ENCODE data around the gene EHMT1.
"Not testable (repeated sequence)": the region's sequence is repeated elsewhere in the genome, so short reads cannot be mapped to it uniquely, and the experiment has no call there.

The EHMT1 gene

DNA sequence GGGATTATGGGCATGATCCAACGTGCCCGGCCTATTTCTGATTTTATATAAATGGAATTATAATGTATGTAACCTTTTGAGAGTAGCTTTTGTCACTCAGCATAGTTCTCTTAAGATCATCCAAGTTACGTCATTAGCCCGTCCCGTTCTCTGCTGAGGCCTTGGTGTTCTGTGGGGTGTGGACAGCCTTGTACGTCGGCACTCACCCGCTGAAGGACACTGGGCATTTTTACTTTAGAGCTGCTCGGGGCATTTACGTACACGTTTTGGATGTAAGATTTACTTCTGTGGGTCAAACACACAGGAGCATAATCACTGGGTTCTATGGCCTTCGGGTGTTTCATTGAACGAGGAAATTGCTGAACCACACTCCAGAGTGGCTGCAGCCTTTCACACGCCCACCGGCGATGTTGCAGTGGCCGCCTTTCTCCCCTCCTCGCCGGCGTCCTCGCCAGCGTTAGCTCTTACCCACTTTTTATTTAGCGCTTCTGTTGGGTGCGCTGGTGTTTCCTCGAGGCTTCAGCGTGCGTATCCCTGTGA is 101.8 kb downstream of the EHMT1 start:
- DNase-seq (ENCODE audit: low read depth), result no peak

DNA sequence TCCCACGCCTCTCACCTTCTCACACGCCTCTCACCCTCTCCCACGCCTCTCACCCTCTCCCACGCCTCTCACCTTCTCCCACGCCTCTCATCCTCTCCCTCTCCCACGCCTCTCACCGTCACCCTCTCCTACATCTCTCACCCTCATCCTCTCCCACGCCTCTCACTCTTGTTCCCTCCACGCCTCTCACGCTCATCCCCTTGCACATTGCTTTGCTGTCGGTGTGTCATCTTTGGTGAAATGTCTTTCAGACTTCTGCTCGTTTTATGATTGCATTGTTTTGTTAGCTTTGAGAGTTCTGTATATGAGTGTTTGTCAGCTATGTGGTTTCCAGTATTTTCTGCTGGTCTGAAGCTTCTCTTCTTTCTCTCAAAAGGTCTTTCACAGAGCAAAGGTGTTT is 102.7 kb downstream of the EHMT1 start:
- DNase-seq (ENCODE audit: low read depth), result no peak

DNA sequence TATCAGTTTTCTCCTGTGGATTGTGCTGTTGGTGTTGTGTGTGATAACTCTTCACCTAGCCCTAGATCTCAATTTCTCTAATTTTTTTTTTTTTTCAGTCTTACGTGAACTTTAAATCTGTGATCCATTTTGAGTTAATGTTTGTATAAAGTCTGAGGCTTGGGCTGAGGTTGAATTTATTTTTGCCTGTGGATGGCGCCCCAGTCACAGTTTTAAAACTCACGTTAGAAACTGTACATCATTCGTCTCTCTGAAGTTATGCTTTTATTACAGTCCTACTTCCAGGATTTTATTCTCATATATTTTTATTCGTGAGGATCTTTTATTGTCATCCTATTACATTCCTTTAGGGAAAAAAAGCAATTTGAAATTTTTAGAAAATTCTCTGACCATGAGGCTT is 103.1 kb downstream of the EHMT1 start:
- no peak for DNase-seq (ENCODE audit: low read depth)

DNA sequence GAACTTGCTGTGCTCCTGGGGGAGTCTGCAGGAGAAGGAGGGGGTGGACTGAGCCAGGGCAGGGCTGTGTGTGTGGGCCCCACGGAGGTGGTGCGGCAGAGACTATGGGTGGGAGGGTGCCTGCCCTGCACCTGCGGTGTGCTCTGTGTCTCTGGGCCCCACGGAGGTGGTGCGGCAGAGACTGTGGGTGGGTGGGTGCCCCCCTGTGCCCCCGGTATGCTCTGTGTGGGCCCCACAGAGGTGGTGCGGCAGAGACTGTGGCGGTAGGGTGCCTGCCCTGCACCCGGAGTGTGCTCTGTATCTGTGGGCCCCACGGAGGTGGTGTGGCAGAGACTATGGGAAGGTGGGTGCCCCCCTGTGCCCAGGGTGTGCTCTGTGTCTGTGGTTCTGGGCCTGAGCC is 103.7 kb downstream of the EHMT1 start:
- DNase-seq (ENCODE audit: low read depth), result no peak

DNA sequence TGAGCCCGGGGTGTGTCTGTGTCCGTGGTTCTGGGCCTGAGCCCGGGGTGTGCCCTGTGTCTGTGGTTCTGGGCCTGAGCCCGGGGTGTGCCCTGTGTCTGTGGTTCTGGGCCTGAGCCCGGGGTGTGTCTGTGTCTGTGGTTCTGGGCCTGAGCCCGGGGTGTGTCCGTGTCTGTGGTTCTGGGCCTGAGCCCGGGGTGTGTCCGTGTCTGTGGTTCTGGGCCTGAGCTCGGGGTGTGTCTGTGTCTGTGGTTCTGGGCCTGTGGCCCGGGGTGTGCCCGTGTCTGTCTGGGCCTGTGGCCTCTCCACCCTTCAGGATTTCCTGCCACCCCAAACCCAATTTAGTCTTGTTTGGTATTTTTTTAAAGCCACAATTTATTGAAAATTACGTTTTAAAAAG is 104.6 kb downstream of the EHMT1 start:
- not testable (repeated sequence) for DNase-seq (ENCODE audit: low read depth)

DNA sequence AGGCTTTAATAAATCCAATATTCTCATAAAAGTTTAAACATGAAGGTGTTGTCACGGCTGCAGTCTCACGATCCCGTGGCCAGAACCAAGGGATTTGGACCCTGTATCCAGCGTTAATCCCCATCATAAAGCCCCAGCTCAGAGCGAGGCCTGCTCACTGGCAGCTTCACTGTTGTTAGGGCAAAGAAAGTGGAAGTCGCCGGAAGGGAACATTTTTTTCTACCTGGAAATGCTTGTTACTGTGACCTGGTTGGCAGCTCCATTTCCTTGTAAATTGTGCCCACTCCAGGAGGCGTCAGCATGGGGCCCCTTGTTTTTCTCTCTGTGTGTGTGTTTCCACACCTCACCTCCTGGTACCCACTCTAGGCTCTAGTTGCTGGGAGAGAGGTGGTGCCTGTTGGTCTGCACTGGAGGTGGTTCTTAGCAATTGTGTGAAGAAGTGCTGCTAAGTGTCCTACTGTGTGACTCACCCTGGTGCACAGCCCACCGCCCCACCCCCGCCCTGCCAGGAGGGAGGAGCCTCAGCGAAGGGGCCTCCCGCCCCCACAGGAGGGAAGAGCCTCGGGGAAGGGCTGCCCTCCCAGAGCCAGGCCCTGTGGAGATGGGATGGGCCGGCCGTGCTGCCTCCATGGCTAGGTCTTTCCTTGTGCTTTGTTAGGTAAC is 105.1 kb downstream of the EHMT1 start:
- no peak for DNase-seq (ENCODE audit: low read depth)

DNA sequence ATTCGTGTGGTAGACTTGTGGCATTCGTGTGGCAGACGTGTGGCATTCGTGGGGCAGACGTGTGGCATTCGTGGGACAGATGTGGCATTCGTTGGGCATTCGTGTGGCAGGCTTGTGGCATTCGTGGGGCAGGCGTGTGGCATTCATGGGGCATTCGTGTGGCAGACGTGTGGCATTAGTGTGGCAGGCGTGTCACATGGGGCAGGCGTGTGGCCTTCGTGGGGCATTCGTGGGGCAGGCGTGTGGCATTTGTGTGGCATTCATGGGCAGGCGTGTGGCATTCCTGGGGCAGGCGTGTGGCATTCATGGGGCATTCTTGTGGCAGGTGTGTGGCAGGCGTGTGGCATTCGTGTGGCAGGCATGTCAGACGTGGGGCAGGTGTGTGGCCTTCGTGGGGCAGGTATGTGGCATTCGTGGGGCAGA is 106.0 kb downstream of the EHMT1 start:
- no peak for DNase-seq (ENCODE audit: low read depth)

DNA sequence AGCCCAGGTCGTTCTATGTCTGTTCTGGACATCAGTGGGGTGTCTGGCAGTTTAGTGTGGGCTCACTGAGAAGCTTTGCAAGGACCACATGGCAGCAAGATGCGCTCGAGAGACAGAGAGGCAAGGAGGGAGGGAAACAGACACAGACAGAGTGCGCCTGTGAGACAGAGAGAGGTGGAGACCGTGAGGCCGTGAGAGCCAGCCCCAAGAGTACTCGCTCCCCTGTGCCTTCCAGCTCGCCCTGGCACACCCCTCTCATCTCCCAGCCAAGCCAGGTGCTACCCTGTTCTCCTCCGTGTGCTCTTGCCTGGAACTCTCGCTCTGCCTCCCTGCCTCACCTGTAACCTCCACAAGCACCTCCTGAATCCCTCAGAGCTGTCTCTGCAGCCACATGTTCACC is 106.8 kb downstream of the EHMT1 start:
- DNase-seq (ENCODE audit: low read depth), result no peak

DNA sequence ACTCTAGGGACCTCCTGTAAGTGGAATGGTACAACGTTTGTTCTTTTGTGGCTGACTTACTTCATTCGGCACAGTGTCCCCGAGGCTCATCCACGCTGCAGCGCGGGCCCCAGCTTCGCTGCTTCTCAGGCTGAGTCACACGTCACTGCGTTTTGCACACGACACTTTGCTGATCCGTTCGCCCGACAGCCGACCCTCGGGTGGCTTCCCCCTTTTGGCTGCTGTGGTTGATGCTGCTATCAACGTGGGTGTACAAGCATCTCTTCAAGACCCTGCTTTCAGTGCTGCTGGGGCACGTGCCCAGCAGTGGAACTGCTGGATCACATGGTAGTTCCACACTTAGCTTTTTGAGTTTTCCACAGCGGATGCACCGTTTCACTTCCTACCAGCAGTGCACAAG is 107.5 kb downstream of the EHMT1 start:
- not testable (repeated sequence) for DNase-seq (ENCODE audit: low read depth)

DNA sequence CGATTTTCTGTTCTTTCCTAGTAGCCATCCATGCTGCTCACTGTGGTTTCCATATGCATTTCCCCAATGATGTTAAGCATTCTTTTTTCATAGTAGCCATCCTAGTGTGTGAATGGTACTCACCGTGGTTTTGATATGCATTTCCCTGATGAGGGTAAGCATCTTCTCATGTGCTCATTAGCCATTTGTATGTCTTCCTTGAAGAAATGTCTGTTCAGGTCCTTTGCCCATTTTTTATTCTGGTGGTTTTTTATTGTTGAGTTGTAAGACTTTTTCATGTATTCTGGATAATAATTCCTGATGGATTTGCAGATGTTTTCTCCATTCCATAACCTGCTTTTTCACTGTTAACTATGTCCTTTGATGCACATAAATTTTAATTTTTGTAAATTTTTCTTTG is 108.0 kb downstream of the EHMT1 start:
- no peak for DNase-seq (ENCODE audit: low read depth)

DNA sequence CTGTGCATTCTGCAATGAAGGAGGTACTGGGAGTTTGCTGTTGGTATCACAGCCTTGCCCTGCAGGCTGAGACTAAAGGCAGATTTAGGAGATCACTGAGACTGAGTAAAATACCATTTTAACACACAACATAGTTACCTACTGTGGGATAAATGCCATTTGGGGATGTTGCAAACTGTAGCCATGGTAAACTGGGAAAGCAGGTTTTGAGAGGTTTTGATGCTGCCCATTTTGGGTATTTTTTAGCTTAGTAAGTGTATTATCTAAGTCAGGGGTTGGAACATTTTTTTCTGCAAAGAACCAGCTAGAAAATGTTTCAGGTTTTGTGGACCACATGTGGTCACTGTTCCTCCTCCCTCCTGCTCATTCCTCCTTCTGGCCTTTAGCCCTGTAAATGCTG is 108.9 kb downstream of the EHMT1 start:
- no peak for DNase-seq (ENCODE audit: low read depth)

DNA sequence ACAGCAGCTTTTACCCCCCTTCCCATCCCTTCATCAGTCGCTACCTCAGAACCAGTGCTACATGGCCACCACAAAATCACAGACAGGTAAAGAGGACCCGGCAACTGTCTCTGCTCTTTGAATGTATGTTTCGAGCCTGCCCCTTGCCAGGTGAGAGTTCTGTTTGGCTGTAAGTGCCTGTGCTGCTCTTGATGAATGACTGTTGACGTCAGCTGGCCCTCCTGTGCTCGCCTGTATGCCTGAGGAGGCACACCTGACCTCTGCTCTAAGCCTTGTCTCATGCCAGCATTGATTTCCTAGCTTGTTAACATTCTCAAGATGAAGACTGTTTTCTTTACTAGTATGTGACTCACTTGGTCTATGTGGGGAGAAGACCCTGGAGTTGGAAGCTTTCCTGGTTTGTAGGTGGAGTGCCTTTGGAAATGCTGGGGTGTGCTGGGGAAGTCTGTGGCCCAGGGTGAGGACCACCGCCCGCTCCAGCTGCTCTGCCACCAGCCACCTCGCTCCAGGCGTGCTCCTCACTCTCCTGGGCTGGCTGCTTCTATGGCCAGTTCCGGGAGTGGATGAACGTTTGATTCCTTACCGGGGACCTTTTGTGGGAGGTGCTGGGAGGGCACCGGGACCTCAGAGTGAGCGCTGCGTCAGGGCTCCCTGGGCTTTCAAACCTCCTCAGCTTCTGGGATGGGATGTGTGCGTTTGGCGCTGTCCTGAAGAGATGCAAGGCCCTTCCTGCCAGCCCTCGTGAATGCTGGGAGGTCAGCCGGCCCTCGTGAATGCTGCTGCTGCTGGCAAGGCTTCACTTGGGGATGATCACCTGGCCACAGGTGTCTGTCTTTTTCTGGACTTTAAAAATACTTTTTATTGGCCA is 109.9 kb downstream of the EHMT1 start:
- no peak for DNase-seq (ENCODE audit: low read depth)

DNA sequence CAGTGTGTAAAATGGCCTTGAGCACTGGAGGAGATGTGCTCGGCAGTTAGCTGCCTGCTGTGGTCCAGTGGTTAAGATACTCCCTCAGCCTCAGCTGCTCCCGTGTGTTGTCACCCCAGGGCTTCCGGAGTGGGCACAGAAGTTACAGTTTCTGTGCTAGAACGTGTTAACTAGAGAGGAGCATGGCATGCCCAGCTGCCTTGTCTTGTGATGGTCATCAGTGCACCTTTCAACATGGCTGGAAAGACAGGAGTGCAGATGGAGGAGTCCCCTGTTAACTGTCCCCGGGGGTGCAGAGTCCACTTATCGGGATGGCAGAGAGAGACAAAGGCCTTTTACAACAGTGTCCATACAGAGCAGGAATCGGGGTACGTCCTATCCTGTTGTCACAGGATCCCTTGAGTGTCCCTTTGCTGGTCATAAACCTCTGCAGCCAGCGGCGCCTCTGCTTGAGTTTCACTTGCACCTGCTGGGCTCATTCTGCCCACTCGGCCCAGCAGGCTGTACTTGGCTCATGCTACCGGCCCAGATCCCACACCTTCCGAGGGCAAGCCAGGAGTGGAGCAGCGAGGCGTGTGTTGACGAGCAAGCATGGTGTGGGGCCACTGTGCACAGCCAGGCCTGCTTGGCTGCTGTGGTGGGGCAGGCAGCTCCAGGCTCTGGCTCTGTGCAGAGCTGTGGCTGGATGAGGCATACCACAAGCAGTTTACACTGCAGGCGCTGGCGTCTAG is 112.6 kb downstream of the EHMT1 start:
- no peak for DNase-seq (ENCODE audit: low read depth)

DNA sequence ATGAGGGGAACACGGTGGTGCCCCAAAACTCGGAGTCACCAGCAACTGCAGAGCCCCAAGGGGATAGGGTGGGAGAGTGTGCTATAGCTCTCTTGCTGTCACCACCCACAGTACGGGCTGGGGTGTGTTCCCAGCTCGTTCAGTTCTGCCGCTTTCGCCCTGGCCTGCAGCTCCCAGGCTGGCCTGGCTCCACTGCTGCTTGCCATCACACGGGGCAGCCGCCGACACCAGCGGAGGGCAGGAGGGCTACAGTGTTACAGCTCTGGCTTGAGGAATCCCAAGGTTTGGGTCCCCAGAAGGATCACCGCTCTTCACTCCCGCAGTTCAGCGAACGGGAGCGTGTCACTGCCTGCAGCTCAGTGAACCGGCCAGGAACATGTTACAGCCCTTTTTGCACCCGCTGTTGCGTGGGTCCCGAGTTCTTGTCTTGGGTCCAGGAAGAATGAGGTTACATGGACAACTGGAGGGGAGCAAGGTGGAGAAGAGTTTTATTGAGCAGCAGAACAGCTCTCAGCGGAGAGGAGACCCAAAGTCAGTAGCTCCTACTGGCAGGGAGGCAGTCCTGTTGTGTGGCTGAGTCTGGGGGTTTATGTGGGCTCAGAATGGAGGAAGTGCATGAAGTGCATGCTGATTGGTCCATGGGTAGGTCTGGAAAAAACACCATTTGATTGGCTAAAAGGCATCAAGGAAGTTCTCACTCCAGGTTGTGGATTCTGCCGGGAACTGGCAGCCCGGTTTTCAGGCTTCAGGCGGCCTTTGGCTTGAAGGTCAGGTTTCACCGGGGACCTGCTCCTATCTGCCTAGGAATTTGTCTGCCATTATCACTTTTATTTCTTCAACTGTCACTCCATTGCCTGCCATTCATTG is 113.4 kb downstream of the EHMT1 start:
- no peak for DNase-seq (ENCODE audit: low read depth)

DNA sequence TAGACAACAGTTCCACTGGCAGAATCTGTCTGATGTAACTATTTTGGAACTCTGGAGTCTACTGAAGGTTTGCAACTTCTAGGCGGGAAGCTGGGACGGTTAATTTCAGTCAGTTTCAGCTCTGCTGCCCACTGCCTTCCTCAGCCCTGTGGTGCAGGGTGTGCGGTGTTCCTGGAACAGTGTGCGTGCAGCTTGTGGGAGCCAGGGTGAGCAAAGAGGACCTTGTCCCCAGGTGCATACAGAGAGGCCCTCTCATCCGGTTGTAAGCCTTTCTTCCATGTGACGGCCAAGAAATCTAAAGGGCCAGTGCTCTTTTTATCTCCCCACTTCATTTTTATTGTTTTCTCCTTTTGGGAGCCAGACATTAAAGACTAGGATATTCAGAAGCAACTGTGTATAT is 114.6 kb downstream of the EHMT1 start:
- no peak for DNase-seq (ENCODE audit: low read depth)

DNA sequence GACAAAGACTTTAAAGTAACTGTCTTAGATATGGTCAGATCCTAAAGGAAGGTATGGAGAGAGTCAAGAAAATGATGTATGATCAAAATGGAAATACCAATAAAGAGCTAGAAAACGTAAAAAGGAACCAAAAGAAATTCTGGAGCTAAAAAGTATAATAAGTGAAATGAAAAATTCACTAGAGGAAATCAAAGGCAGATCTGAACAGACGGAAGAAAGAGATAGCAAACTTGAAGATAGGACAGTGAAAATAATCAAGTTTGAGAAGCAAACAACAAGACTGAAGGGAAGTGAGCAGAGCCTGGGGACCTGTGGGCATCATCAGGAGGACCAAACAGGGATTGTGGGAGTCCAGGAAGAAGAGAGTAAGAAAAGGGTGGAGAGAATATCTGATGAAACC is 115.4 kb downstream of the EHMT1 start:
- no peak for DNase-seq (ENCODE audit: low read depth)

DNA sequence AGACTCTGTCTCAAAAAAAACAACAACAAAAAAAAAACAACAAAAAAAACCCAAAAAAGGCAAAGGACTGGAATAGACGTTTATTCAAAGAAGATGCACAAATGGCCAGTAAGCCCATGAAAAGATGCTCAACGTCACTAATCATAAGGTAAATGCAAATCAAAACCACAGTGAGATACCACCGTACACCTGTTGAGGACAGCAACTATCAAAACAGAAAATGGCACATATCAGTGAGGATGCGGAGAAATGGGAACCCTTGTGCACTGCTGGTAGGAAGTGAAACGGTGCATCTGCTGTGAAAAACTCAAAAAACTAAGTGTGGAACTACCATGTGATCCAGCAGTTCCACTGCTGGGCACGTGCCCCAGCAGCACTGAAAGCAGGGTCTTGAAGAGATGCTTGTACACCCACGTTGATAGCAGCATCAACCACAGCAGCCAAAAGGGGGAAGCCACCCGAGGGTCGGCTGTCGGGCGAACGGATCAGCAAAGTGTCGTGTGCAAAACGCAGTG is 119.4 kb downstream of the EHMT1 start:
- not testable (repeated sequence) for DNase-seq (ENCODE audit: low read depth)

DNA sequence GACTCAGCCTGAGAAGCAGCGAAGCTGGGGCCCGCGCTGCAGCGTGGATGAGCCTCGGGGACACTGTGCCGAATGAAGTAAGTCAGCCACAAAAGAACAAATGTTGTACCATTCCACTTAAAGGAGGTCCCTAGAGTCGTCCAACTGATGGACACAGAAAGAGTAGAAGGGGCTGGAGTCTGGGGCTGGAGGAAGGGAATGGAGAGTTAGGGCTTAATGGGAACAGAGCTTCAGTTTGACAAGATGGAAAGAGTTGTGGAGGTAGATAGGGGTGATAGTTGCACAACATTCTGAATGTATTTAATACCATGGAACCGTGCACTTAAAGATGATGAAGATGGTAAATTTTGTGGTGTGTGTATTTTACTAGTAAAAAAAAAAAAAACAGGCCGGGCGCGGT is 119.9 kb downstream of the EHMT1 start:
- DNase-seq (ENCODE audit: low read depth), result no peak

DNA sequence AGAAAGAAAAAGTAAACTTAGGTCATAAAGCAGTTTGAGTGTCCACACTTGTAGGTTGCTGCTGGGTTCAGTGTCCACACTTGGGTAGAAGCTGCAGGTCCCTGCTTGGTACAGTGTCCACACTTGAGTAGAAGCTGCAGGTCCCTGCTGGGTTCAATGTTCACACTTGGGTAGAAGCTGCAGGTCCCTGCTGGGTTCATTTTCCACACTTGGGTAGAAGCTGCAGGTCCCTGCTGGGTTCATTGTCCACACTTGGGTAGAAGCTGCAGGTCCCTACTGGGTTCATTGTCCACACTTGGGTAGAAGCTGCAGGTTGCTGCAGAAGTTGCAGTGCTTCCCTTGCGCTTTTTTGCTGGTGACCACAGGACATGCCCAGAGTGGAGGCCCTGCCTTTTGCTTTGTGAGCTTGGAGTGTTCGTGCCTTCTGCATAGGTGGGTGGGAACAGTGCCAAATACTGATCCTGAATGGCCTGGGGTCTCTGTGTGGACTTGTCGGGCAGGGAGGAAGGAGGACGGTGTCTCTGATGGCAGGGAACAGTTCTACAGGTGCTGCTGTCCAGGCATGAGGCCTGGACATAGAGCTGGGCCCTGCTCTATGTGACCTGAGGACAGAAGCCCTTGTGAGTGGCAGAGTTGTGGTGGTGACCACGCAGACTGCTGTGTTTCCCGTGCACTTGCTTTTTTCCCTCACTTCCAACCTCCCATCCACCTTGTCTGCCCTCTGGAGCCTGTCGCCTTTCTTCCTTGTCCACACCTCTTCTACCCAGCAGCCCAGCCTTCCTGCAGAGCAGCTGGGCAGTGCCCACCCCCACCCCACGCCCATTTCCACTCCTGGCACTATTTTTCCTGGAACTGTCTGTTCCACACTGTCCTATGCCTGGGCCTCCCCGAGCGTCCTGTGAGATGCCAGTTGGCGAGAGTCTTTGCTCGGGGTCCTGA is 120.8 kb downstream of the EHMT1 start:
- no peak for DNase-seq (ENCODE audit: low read depth)

DNA sequence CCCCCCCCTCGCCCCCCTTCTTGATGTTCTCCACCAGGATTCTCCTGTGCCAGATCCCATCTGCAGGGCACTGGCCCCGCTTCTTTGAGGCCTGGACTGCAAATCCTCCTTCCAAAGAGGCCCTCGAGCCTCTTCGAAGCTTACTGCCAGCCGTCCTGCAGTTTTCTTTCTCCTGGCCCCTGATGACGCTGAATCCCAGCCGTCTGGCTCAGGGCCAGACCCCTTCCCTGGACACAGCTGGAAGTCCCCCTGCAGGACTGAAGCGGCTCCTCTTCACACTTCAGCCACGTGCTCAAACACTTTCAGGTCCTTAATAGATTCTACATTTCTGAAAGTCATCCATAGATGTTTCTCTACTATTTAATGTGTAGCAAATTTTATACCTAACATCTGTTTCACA is 121.5 kb downstream of the EHMT1 start:
- no peak for DNase-seq (ENCODE audit: low read depth)
